Mesothelial cell of epicardium (in vitro differentiated cells): Measurements from ENCODE around the gene TBC1D13. TPM values are rescaled to one million over a fixed set of nuclear protein-coding genes. Genes with fewer than 3 reads are reported as not detected.

ENCODE experiments used
- DNase-seq, 2 experiments: peaks; one replicate each; pipeline ENCODE4 v3.0.0; 2021; ENCODE audit warnings: low spot score in 2 of 2; ENCODE audit not compliant: unreplicated experiment in 2 of 2
- H3K27ac Mint-ChIP-seq: 2 replicates; pipeline ENCODE4 v1.8.0; 2021; ENCODE audit warnings: mixed read lengths
- H3K27me3 Mint-ChIP-seq: 2 replicates; pipeline ENCODE4 v1.8.0; 2021; ENCODE audit warnings: low read depth, mixed read lengths
- H3K36me3 Mint-ChIP-seq: 2 replicates; pipeline ENCODE4 v1.8.0; 2021; ENCODE audit warnings: mixed read lengths
- H3K4me1 Mint-ChIP-seq: 2 replicates; pipeline ENCODE4 v1.8.0; 2021; ENCODE audit warnings: mixed read lengths
- H3K4me3 Mint-ChIP-seq: 2 replicates; pipeline ENCODE4 v1.8.0; 2021; ENCODE audit warnings: mild to moderate bottlenecking, moderate library complexity, mixed read lengths
- H3K9me3 Mint-ChIP-seq: 2 replicates; pipeline ENCODE4 v1.8.0; 2021; ENCODE audit warnings: mixed read lengths
- CTCF ChIP-seq: fragments of 200-600 bp; sonication (generic); IDR thresholded peaks from one replicate; pipeline ENCODE4 v1.5.0; 2021; ENCODE audit warnings: antibody characterized with exemption; ENCODE audit not compliant: unreplicated experiment
- total RNA-seq: library from RNA; stranded (reverse); gene quantifications from 3 replicates; pipeline ENCODE4 v1.2.1, GENCODE V29; 2021

The TBC1D13 gene
- total RNA-seq, 1 donor from 2014 or later: 37.8 TPM

- Mint-ChIP-seq H3K9me3 (no peaks in the 10 kb centered on the region), H3K27me3 (no peaks in the 10 kb centered on the region), H3K4me1 (no peaks in the 10 kb centered on the region), H3K4me3 (no peak overlapping the region), H3K36me3 (peaks cover 30% of the 10 kb centered on the region), H3K27ac (no peak overlapping the region)
- no peak for TF ChIP-seq CTCF
- no peak for DNase-seq
Observed at GRCh38 chr9:128802482-128802881, 15.4 kb downstream of the TBC1D13 start.

- no peak overlapping the region for H3K27ac Mint-ChIP-seq
- DNase-seq: no peak
- no peaks in the 10 kb centered on the region for H3K27me3 Mint-ChIP-seq
- H3K4me1 Mint-ChIP-seq: no peaks in the 10 kb centered on the region
- TF ChIP-seq CTCF: no peak
- peaks cover 21% of the 10 kb centered on the region for H3K36me3 Mint-ChIP-seq
- no peaks in the 10 kb centered on the region for H3K9me3 Mint-ChIP-seq
- H3K4me3 Mint-ChIP-seq: no peak overlapping the region
Observed at GRCh38 chr9:128805661-128806060, 18.6 kb downstream of the TBC1D13 start.

GRCh38 chr9:128807827-128808226 is 20.8 kb downstream of the TBC1D13 start:
- peaks cover 4% of the 10 kb centered on the region for H3K4me1 Mint-ChIP-seq
- no peaks in the 10 kb centered on the region for H3K9me3 Mint-ChIP-seq
- no peak for DNase-seq
- H3K36me3 Mint-ChIP-seq: peaks cover 12% of the 10 kb centered on the region
- H3K27ac Mint-ChIP-seq: no peak overlapping the region
- TF ChIP-seq CTCF: no peak
- no peak overlapping the region for H3K4me3 Mint-ChIP-seq
- no peaks in the 10 kb centered on the region for H3K27me3 Mint-ChIP-seq

- H3K4me3 Mint-ChIP-seq: no peak overlapping the region
- peaks cover 4% of the 10 kb centered on the region for H3K4me1 Mint-ChIP-seq
- H3K9me3 Mint-ChIP-seq: no peaks in the 10 kb centered on the region
- no peak for TF ChIP-seq CTCF
- no peak for DNase-seq
- no peak overlapping the region for H3K27ac Mint-ChIP-seq
- no peaks in the 10 kb centered on the region for H3K27me3 Mint-ChIP-seq
- H3K36me3 Mint-ChIP-seq: peaks cover 9% of the 10 kb centered on the region
Observed at GRCh38 chr9:128808543-128808942, 21.5 kb downstream of the TBC1D13 start.

- no peak for TF ChIP-seq CTCF
- Mint-ChIP-seq H3K27ac (no peak overlapping the region), H3K4me1 (peaks cover 4% of the 10 kb centered on the region), H3K27me3 (no peaks in the 10 kb centered on the region), H3K36me3 (peaks cover 7% of the 10 kb centered on the region), H3K4me3 (no peak overlapping the region), H3K9me3 (no peaks in the 10 kb centered on the region)
- no peak for DNase-seq
Observed at GRCh38 chr9:128809036-128809599, 22.1 kb downstream of the TBC1D13 start.

GRCh38 chr9:128809831-128810230 is 22.8 kb downstream of the TBC1D13 start:
- Mint-ChIP-seq H3K4me3 (no peak overlapping the region), H3K27me3 (no peaks in the 10 kb centered on the region), H3K4me1 (peaks cover 4% of the 10 kb centered on the region), H3K9me3 (no peaks in the 10 kb centered on the region), H3K36me3 (peaks cover 7% of the 10 kb centered on the region), H3K27ac (no peak overlapping the region)
- no peak for DNase-seq
- TF ChIP-seq CTCF: no peak
